OCI-LY1 (cell line): ENCODE data around the gene FAAP100.
A peak's percentile ranks its signal among the peaks of the same experiment; 100 is the strongest.

Source experiments
- H2AFZ ChIP-seq: fragments of 200-600 bp; sonication (generic), shearing (Covaris generic); 2 replicates; pipeline ENCODE4 v1.6.0; 2014; ENCODE audit warnings: antibody characterized with exemption, mild to moderate bottlenecking, low read length
- H3F3A ChIP-seq: fragments of 200-600 bp; sonication (generic), shearing (Covaris generic); 2 replicates; pipeline ENCODE4 v1.6.0; 2014; ENCODE audit warnings: mild to moderate bottlenecking, antibody characterized with exemption, low read length, moderate library complexity; ENCODE audit not compliant: insufficient read depth
- H3K27ac ChIP-seq: fragments of 200-600 bp; sonication (generic); 2 replicates; pipeline ENCODE4 v1.5.1; 2014; ENCODE audit warnings: low read length, mixed run types, mild to moderate bottlenecking, low read depth; ENCODE audit not compliant: poor library complexity, severe bottlenecking
- H3K27me3 ChIP-seq: fragments of 200-600 bp; sonication (generic); 2 replicates; pipeline ENCODE4 v1.6.0; 2014; ENCODE audit warnings: antibody characterized with exemption, mild to moderate bottlenecking, low read length, moderate library complexity; ENCODE audit not compliant: insufficient read depth
- H3K36me3 ChIP-seq: fragments of 200-600 bp; sonication (generic); 2 replicates; pipeline ENCODE4 v1.6.1; 2014; ENCODE audit warnings: mild to moderate bottlenecking, antibody characterized with exemption, low read length, moderate library complexity, mixed read lengths; ENCODE audit not compliant: insufficient read depth
- H3K4me1 ChIP-seq: fragments of 200-600 bp; sonication (generic); 2 replicates; pipeline ENCODE4 v1.5.1; 2014; ENCODE audit warnings: mild to moderate bottlenecking, low read length, moderate library complexity; ENCODE audit not compliant: insufficient read depth, severe bottlenecking
- H3K4me2 ChIP-seq: fragments of 200-600 bp; sonication (generic), shearing (Covaris generic); 2 replicates; pipeline ENCODE4 v1.6.1; 2014; ENCODE audit warnings: low read length
- H3K4me3 ChIP-seq: fragments of 200-600 bp; sonication (generic); 2 replicates; pipeline ENCODE4 v1.5.1; 2014; ENCODE audit warnings: low read length, low read depth, mild to moderate bottlenecking, mixed read lengths; ENCODE audit not compliant: poor library complexity, severe bottlenecking
- H3K79me2 ChIP-seq: fragments of 200-600 bp; shearing (Covaris generic); 2 replicates; pipeline ENCODE4 v1.6.1; 2016; ENCODE audit warnings: mixed run types, low read length, mixed read lengths; ENCODE audit not compliant: insufficient read depth
- H3K9ac ChIP-seq: fragments of 200-600 bp; sonication (generic), shearing (Covaris generic); 2 replicates; pipeline ENCODE4 v1.6.1; 2014; ENCODE audit warnings: mild to moderate bottlenecking, low read length, mixed read lengths
- H3K9me2 ChIP-seq: fragments of 200-600 bp; sonication (generic), shearing (Covaris generic); 2 replicates; pipeline ENCODE4 v1.6.1; 2014; ENCODE audit warnings: low read depth, mild to moderate bottlenecking, low read length, mixed read lengths
- H3K9me3 ChIP-seq: fragments of 200-600 bp; shearing (Covaris generic); 2 replicates; pipeline ENCODE4 v1.6.1; 2014; ENCODE audit warnings: low read length, mixed read lengths
- H4K20me1 ChIP-seq: fragments of 200-600 bp; sonication (generic), shearing (Covaris generic); 2 replicates; pipeline ENCODE4 v1.6.0; 2016; ENCODE audit warnings: mild to moderate bottlenecking, low read length; ENCODE audit not compliant: insufficient read depth
- CTCF ChIP-seq: fragments of 200-600 bp; sonication (generic), shearing (Covaris generic); IDR thresholded peaks from 2 replicates; pipeline ENCODE4 v1.5.1; 2017; ENCODE audit warnings: mild to moderate bottlenecking, antibody characterized with exemption, low read length, moderate library complexity, mixed read lengths
- EZH2 ChIP-seq: fragments of 200-600 bp; sonication (generic), shearing (Covaris generic); IDR thresholded peaks from 2 replicates; pipeline ENCODE4 v1.8.0; 2017; ENCODE audit warnings: borderline replicate concordance, mixed run types, mild to moderate bottlenecking, antibody characterized with exemption, low read length, moderate library complexity, mixed read lengths

Gene FAAP100

GRCh38 chr17:81552244-81553017, at the start of gene FAAP100:
TSS of gene FAAP100 (minus strand) at chr17:81552353. CDS start at chr17:81552330, 23 bp downstream.
- peaks cover 41% of the 10 kb centered on the region for H3K36me3 ChIP-seq
- peak within 1 kb of the TSS; percentile 77 for H3K4me2 ChIP-seq
- H3K4me3 ChIP-seq: peak within 1 kb of the TSS; percentile 84
- H2AFZ ChIP-seq: 0 out of 2 replicates have a peak within 1 kb of the TSS, but pooled peaks have one; percentile 17
- no peaks in the 10 kb centered on the region for H3K79me2 ChIP-seq
- peak within 1 kb of the TSS; percentile 73 for H3K27ac ChIP-seq
- peaks cover 23% of the 10 kb centered on the region for H3K4me1 ChIP-seq
- no peaks in the 10 kb centered on the region for H3F3A ChIP-seq
- no peaks in the 10 kb centered on the region for H3K9me3 ChIP-seq
- peak within 1 kb of the TSS; percentile 95 for H3K9ac ChIP-seq
- H4K20me1 ChIP-seq: no peaks in the 10 kb centered on the region
- H3K9me2 ChIP-seq: no peaks in the 10 kb centered on the region
- no peak for TF ChIP-seq EZH2
- no peak for TF ChIP-seq CTCF
- no peaks in the 10 kb centered on the region for H3K27me3 ChIP-seq

GRCh38 chr17:81601525-81602120, 49.5 kb upstream of the FAAP100 start:
- H3K79me2 ChIP-seq: no peaks in the 10 kb centered on the region
- H3K9me2 ChIP-seq: no peaks in the 10 kb centered on the region
- no peaks in the 10 kb centered on the region for H3K9me3 ChIP-seq
- peaks cover 83% of the 10 kb centered on the region for H3K36me3 ChIP-seq
- no peaks in the 10 kb centered on the region for H3K27me3 ChIP-seq
- H3K27ac ChIP-seq: no peak overlapping the region
- no peak overlapping the region for H3K4me2 ChIP-seq
- no peak overlapping the region for H3K9ac ChIP-seq
- no peak overlapping the region for H3K4me3 ChIP-seq
- no peaks in the 10 kb centered on the region; the same call in 1 of the 2 replicates for H3F3A ChIP-seq
- H3K4me1 ChIP-seq: peaks cover 15% of the 10 kb centered on the region
- H2AFZ ChIP-seq: no peak overlapping the region
- no peaks in the 10 kb centered on the region for H4K20me1 ChIP-seq
- TF ChIP-seq EZH2 (no peak), CTCF (peak; percentile 75)

DNA sequence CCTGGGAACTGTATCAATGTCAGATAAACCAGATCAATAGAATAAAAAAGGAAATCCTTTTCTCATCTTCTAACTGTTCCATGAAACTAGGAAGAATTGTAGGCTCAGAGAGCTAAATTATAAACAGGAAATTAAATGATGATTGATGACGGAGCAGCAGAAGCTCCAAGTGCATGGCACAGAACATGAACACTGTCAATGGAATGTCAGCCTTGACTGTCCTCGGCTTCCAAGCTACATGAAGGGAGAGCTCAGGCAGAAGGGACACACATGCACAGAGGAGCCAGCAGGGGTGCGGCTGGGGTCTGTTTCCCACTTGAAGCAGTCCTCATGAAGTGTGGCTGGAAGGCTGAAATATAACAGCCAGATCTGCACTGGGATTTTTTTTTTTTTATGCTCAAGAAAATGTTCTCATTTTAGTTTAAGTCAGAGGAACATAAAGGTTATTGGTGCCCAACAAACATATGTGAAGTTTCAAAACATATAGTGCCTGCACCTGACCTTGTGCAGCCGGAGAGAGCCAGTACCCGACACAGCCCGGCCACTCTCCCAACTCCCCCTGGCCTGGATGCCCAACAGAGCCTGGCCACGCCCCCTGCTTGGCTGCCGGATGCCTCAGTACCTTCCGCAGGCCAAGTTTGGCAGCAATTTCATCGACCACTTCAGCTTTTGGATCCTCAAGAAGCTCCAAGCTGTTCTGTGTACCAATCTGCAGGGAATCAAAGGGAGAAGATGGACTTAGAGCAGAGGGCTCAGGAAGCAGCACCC, 47.8 kb upstream of the FAAP100 start:
- H3F3A ChIP-seq: no peaks in the 10 kb centered on the region; the same call in 1 of the 2 replicates
- H3K4me3 ChIP-seq: no peak overlapping the region
- H2AFZ ChIP-seq: no peak overlapping the region
- no peak overlapping the region for H3K9ac ChIP-seq
- H3K36me3 ChIP-seq: peaks cover 84% of the 10 kb centered on the region
- no peaks in the 10 kb centered on the region for H3K9me3 ChIP-seq
- no peaks in the 10 kb centered on the region for H3K27me3 ChIP-seq
- no peak for TF ChIP-seq CTCF
- no peak for TF ChIP-seq EZH2
- H4K20me1 ChIP-seq: no peaks in the 10 kb centered on the region
- H3K79me2 ChIP-seq: no peaks in the 10 kb centered on the region
- H3K4me1 ChIP-seq: peaks cover 15% of the 10 kb centered on the region
- no peak overlapping the region for H3K4me2 ChIP-seq
- no peaks in the 10 kb centered on the region for H3K9me2 ChIP-seq
- no peak overlapping the region for H3K27ac ChIP-seq
